Iris pigment epithelial cell (primary cell): Measurements from ENCODE around the gene ICAM3.
"Not testable (repeated sequence)": the region's sequence is repeated elsewhere in the genome, so short reads cannot be mapped to it uniquely, and the experiment has no call there.

Experiments
- DNase-seq: peaks from one replicate; pipeline ENCODE4 v3.0.0-alpha.2; 2011; ENCODE audit warnings: low read depth

The ICAM3 gene, protein sequence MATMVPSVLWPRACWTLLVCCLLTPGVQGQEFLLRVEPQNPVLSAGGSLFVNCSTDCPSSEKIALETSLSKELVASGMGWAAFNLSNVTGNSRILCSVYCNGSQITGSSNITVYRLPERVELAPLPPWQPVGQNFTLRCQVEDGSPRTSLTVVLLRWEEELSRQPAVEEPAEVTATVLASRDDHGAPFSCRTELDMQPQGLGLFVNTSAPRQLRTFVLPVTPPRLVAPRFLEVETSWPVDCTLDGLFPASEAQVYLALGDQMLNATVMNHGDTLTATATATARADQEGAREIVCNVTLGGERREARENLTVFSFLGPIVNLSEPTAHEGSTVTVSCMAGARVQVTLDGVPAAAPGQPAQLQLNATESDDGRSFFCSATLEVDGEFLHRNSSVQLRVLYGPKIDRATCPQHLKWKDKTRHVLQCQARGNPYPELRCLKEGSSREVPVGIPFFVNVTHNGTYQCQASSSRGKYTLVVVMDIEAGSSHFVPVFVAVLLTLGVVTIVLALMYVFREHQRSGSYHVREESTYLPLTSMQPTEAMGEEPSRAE

DNA sequence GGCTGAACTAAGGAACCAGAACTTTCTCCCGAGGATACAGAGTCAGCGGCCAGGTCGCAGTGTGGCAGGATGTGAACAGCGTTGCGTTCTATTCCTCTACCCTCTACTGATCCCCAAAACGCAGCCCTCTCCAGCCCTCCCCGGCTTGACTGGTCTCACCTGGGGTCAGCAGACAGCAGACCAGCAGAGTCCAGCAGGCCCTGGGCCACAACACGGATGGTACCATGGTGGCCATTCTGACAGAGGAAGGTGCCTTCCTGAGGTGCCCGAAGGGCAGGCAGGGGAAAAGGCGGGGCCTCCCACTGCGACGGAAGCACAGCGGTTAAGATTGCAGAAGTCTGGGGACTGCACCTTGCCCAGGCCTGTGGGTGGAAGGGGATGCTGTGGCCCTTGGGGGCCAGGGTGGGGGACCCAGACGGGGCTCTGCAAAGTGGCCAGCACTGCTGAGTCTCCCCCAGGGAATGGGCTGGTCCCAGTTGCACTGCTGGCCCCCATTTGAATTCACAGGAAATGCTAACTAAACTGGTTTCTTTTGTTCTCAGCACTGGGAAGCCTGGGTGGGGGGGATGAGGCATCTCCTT is at the start of gene ICAM3:
TSS of gene ICAM3 (minus strand) at position 245 of the 581 bp plus-strand sequence. CDS start at position 235, 10 bp downstream.
- no peak for DNase-seq

DNA sequence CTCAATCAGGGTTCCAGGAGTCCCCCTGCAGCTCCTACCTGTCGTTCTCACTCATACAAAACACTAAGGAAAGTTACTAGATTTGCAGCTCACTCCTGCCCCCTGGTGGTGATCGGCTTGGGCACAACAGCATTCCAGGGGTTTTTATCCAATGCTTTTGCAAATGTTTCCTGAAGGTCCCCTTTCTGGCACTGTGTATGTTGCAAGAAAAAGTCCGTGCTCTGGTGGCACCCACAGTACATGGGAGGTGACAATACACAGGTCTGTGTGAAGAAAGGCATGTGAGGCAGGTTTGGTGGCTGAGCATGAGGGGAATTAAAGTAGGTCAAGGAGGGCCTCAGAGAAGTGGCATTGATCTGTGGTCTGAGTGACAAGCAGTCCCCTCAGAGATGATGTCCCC is 49.5 kb upstream of the ICAM3 start:
- peak; percentile 62 for DNase-seq

DNA sequence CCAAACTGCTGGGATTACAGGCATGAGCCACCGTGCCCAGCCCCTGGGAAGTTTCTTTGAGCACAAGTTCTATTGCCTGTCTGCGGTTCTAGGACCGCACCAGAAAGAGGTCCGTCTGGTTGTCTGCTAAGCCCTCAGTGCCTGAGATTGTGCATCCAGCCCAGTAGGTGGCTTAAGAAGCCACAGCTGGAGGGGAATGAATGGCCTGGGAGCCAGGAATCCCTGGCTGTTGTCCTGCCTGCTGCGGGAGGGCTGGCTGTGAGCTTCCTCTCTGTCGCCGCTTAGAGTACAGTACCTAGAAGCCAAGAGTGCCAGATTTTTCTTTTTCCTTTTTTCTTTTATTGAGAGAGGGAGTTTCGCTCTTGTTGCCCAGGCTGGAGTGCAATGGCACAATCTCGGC is 45.2 kb upstream of the ICAM3 start:
- no peak for DNase-seq

DNA sequence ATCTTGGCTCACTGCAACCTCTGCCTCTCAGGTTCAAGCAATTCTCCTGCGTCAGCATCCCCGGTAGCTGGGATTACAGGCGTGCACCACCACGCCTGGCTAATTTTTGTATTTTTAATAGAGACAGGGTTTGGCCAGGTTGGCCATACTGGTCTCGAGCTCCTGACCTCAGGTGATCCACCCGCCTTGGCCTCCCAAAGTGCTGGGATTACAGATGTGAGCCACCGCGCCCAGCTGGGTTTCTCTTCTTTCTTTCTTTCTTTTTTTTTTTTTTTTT is 43.7 kb upstream of the ICAM3 start:
- not testable (repeated sequence) for DNase-seq

DNA sequence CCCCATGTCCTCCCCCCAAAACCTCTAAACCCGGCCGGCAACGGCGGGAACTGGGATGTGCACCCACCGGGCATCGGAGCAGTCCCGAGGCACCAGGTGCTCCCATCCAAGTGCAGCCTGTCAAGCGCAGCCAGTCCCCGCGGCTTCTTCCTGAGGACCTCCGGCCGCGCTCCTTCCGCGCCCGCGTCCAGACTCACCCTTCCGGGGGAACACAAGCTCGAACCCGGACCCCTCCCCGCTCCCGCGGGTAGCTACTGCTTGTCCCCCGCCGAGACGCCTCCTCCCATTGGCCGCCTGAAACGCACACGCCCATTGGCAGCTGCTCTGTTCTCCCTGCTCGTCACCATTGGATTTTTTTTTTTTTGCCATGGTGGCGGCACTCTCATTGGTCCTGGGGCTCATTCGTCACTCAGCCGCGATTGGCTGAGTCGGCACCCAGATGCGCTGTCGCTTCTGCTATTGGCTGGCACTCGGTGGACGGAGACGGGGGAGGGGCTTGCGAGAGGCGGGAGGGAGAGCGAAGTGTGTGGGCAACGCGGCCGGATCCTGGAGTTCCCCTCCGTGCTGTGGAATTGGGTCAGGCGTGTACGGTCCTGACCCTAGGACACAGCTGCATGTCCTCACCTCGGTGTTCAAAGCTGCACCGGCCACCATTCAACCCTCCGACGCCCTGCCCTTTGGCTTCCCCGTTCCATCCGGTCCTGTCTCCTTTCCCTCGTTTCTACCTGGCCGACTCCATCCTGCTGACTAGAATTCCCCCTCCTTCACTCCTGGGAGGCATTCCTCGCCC is 41.1 kb upstream of the ICAM3 start, which contains the start of gene TYK2:
TSS of gene TYK2 (minus strand) at position 260 of the 790 bp plus-strand sequence. CDS start 2,166 bp downstream, outside the sequence.
- DNase-seq, result peak; percentile 98

DNA sequence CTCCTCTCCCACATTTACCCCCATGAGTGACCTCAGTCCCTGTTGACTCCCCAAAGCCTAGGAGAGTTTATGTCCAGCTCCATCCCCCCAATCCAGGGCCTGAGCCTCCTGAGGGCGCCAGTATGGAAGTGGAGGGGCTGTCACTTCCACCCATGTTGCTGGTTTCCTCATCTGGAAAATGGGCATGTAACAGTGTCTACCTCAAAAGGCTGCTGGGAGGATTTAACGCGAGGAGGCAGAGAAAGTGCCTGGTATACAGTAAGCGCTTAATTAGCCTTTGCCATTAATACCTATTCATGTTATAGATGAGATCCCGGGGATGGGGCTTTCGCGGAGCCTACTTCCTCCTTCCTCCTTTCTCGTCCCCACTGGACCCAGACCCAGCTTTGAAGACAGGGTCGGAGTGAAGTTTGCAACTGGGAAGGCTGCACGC is 40.5 kb upstream of the ICAM3 start:
- DNase-seq, result no peak

DNA sequence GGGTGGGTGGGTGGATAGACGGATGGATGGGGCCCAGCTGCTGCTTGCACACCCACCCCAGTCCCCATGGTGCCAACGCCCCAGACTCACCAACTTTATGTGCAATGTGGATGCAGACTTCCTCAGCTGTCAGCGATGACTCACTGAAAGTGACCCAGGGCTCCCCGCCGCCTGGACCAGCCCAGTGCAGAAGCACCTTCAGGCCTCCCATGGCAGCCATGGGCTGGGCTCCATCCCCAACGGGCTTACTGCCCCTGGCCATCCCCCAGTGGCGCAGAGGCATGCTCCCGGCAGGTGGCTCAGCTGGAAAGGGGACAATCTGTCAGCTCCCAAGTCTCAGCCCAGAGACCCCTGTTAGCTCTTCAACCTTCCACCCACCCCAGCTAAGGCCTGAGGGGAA is 38.7 kb upstream of the ICAM3 start:
- no peak for DNase-seq

DNA sequence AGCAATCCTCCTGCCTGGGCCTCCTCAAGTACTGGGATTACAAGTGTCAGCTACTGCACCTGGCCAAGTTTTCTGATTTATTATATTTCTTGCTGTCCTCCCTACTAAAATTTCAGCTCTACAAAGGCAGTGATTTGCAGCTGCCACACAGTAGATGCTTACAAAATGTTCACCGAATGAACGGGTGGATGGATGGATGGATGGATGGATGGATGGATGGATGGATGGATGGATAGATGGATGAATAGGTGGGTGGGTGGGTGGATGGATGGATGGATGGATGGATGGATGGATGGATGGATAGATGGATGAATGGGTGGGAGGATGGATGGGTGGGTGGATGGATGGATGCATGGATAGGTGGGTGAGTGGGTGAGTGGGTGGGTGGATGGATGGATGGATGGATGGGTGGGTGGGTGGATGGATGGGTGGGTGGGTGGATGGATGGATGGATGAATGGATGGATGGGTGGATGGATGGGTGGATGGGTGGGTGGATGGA is 37.8 kb upstream of the ICAM3 start:
- not testable (repeated sequence) for DNase-seq

DNA sequence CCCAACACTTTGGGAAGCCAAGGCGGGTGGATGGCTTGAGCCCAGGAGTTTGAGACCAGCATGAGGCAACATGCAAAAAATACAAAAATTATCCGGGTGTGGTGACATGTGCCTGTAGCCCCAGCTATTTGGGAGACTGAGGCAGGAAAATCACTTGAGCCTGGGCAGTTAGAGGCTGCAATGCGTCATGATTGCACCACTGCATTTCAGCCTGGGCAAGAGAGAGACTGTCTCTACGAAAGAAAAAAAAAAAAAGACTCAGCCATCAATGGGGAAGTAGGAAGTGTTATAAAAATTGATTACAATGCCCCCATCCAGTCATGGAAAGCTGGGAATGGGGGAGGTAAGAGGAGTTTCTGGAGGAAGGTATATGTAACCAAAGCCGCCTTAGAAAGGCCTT is 35.5 kb upstream of the ICAM3 start:
- no peak for DNase-seq

DNA sequence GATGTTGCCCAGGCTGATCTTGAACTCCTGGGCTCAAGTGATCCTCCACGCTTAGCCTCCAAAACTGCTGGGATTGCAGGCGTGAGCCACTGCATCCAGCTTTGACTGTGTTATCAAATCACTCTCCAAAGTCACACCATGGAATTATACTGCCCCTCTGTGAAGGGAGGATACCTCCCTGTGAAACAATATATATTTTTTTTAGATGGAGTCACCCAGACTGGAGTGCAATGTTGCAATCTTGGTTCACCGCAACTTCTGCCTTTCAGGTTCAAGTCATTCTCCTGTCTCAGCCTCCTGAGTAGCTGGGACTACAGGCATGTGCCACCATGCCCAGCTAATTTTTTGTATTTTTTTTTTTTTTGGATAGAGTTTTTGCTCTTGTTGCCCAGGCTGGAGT is 33.3 kb upstream of the ICAM3 start:
- no peak for DNase-seq

DNA sequence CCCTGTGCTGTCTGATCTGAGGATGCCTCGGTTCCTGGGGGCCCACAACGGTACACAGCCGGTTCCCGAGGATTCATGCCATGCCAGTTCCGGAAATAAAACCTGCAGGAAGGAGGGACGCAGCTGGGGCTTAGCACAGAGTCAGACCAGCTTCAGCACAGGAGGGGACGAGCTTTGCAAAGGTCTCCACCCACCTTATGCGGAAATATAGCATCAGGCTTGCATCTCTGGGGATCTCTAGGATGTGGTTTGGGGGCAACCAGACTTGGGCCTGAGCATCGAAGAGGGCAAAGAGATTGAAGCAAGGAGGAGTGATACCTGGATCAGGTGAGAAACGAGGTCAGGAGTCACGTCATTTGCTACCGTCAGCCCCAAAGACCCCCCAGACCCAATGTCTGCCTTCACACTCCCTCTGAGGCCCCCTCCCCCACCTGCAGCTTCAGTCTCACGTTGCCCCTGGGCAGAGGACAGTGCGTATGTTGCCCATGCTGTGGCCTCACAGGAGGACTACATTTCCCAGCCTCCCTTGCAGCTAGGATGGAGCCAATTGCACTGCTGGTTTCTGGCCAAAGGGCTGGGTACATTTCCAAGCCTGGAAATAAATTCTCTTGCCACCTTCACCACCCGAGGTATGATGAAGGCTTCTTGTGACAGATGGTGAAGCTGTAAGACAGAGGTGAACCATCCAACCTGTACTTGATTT is 28.8 kb upstream of the ICAM3 start:
- DNase-seq, result no peak

DNA sequence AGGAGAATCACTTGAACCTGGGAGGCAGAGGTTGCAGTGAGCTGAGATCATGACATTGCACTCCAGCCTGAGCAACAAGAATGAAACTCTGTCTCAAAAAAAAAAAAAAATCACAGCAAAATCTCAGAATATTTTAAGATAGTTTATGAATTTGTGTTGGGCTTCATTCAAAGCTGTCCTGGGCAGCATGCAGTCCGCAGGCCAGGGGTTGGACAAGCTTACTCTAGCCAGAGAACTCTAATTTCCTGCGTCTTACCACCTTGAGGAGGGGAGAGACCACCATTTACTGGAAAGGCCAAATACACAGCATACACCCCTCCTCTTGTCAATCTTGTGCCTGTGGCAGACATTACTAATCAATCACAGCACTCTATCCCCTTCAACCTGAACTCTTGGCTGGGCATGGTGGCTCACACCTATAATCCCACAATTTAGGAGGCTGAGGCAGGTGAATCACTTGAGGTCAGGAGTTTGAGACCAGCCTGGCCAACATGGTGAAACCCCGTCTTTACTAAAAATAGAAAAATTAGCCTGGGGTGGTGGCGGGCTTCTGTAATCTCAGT is 27.6 kb upstream of the ICAM3 start:
- not testable (repeated sequence) for DNase-seq

DNA sequence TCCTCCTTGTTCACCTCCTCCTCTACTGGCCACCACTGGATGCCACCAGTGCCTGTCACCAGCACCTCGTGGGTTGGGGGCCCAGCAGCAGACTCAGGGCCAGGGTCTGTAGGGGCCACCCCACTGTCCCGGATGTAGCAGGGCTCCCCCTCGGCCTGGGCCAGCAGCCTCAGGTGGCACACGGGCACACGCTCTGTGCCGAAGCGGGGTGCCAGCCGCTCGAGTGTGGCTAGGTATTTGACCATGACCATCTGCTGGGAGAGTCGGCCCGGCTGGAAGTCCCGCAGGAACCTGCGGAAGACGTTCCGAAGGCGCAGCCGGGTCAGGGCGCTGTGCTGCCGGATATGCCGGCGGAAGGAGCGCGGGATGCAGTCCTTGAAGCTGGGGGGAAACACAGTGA is 26.1 kb upstream of the ICAM3 start:
- DNase-seq, result no peak

DNA sequence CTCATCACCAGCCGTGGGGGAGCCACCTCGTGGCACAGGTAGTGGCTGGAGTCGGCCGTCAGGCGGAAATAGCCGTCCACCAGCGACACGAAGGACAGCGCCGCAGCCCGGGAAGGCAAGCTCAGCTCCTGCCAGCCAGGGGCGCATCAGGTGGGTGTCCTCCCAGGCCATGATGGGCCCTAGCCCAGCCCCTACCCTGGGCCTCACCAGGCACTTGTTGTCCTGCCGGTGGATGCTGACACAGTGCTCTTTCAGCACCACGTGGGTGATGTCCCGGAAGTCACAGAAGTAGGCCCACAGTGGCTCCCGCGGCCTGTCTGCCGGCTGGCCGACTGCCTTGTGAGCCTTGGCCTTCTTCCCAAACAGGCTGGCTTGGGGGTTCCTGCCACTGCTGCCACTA is 25.2 kb upstream of the ICAM3 start:
- DNase-seq, result no peak

DNA sequence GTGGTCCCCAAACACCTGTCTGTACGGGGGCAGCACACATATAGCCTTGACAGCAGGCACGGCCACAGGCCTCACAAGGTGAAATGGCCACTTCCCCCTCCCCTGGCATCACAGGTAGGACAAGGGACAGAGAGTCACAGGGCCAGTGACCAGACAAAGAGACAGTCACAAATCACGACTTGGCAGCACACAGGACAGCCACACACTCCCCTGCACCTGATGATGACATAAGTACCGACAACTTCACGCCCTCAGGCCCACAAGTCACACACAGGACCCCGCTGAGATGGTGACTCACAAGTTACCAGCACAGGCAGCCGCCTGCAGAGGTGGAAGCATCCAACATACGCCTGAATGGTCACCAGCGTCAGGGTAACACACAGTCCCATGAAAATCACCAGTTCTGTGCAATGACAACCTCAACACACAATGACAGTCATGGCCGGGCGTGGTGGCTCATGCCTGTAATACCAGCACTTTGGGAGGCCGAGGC is 24.4 kb upstream of the ICAM3 start:
- DNase-seq, result peak; percentile 41

DNA sequence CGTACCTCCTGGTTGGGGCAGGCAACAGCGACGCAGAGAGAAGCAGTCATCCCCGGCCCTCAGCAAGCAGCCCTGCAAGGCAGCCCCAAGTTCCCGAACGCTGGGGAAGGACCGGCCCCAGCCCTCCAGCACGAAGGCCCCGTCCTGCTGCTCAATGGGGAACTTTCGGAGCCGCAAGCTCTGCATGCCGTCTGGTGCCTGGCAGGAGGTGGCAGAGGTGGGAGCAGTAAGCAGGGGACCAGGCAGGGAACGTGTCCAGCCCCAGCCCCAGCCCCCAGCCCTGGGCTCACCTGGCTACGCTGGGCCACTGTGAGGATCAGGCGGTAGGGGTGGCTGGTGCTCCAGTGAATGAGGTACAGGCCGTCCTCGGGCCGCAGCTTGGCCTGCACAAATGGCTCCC is 22.8 kb upstream of the ICAM3 start:
- DNase-seq, result no peak

DNA sequence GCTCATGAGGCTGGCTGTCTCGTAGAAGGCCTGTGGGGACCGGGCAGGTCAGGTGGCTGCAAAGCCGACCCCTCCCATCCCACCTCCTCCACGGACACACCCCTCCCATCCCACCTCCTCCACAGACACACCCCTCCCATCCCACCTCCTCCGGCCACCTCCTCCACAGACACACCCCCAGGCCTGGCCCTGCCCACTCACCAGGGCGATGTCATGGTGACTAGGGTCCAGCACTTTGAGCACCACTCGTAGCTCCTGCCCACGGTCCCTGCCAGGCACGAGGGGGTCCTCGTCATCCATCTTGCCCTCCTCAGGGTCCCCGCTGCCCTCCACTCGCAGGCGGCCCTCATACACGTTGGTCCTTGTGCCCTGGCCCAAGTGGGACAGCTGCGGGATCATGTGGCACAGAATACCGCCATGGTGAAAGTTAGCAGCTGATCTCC is 22.2 kb upstream of the ICAM3 start:
- DNase-seq, result no peak

DNA sequence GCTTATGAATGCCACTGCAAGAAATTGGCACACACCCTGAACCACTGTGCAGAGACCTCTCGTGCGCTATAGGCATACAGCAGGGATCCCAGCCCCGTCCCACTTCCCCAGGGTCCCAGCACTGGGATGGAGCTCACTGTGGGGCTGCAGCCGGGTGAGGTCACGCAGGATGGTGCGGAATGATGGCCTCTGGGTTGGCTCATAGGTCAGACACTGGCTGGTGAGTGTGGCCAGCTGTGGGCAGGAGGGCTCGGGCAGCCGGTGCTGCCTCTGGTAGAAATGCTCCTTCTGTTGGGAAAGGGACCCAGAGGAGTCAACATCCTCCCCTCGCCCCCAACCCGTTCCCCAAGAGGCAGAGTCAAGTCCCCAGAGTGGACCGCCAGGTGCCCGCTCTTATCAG is 17.0 kb upstream of the ICAM3 start:
- no peak for DNase-seq

DNA sequence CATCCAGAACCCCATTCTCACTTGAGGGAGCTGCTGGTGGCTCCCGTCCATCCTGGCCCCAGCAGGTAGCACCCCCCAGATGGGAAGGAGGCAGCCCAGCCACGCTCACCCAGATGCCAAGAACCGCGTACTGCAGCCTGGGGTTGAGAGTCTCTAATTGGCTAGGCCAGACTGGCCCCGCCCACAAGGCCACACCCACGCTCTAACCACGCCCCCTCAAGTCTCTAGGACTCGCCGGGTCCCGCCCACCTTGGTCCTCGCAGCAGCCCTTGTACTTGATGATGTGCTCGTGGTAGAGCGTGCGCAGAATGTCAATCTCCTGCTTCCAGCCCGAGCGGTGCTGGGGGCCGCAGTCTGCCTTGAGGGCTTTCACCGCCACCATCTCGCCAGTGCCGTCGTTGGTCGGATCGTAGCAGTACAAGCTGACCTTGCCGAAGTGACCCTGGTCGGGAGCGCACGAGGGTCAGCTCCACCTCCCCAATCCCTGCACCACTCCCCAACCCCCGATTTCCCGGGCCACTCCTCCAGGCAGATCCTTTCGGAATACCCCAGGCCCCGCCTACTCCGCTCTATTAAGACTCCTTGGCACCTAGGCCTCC is 14.5 kb upstream of the ICAM3 start:
- DNase-seq, result peak; percentile 37

DNA sequence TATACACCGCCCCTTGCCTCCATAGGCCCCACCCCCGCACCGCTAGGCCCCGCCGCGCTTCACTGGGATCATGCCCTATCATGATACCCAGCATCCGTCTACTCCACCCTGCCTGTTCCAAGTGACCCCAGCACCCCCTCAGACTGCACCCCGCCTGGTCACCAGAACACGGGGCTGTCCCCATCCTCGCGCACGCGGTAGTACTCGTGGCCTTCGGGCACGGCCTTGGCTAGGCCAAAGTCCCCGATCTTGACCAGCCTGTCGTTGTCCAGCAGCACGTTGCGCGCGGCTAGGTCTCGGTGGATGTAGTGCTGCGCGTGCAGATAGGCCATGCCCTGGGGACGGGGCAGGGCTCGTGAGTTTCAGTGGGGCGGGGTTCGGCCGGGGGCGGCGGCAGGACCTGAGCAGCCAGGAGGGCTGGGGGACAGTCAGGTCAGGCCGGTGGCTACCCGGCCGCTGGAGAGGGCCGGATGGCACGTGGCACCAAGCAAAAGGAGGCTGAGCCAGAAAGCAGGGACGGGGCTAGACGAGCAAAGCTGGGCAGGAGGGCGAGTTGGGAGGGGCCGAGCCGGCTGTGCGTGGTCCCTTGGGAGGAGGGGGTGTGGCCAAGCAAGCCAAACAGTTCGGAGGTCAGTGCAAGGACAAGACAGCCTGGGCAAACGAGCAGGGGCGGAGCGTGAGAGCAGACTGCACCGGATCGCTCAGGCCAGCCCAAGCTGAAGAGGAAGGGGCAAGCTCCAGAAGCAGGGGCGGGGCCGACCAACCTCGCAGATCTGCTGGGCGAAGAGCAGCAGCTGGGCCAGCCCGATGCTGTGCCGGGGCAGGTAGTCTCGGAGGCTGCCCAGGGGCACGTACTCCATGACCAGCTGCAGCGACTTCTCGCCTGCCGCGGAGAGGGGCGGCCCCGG is 13.6 kb upstream of the ICAM3 start:
- no peak for DNase-seq
